ENCODE results near the gene ROBO2. TPM values are rescaled to one million over a fixed set of nuclear protein-coding genes. Genes with fewer than 3 reads are reported as not detected.

Gene ROBO2
- total RNA-seq, 1 donor from 2014 or later: 22.7 TPM

DNA sequence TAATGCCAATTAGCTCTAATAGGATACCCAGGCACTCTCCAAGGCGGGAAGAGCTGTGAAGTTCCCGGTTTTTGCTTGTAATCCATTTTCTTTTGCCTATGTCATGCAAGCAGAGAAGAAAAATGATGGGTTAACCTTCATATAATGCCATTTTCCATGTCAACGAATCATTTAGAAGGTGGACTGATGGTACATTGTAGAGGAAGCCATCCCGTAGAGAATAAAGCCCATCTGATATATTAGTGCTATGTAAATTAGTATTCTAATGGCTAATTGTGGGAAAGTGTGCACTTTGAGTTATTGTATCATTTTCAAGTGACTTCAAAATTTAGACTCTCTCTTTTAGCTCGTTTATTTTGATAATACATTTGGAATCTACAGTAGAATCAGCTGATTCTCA, 509.1 kb downstream of the ROBO2 start:
- H3K9me3 Mint-ChIP-seq: no peaks in the 10 kb centered on the region
- H3K4me3 Mint-ChIP-seq: no peak overlapping the region
- TF ChIP-seq, protein P1, sequence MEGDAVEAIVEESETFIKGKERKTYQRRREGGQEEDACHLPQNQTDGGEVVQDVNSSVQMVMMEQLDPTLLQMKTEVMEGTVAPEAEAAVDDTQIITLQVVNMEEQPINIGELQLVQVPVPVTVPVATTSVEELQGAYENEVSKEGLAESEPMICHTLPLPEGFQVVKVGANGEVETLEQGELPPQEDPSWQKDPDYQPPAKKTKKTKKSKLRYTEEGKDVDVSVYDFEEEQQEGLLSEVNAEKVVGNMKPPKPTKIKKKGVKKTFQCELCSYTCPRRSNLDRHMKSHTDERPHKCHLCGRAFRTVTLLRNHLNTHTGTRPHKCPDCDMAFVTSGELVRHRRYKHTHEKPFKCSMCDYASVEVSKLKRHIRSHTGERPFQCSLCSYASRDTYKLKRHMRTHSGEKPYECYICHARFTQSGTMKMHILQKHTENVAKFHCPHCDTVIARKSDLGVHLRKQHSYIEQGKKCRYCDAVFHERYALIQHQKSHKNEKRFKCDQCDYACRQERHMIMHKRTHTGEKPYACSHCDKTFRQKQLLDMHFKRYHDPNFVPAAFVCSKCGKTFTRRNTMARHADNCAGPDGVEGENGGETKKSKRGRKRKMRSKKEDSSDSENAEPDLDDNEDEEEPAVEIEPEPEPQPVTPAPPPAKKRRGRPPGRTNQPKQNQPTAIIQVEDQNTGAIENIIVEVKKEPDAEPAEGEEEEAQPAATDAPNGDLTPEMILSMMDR (conservative IDR thresholded peaks at IDR 0.05): no peak
- H3K27me3 Mint-ChIP-seq: no peaks in the 10 kb centered on the region
- no peak overlapping the region for H3K27ac Mint-ChIP-seq
- DNase-seq (ENCODE audit: extremely low spot score, unreplicated experiment): no peak
- H3K4me1 Mint-ChIP-seq (ENCODE audit: unreplicated experiment): no peaks in the 10 kb centered on the region
- peaks cover 4% of the 10 kb centered on the region for H3K36me3 Mint-ChIP-seq

DNA sequence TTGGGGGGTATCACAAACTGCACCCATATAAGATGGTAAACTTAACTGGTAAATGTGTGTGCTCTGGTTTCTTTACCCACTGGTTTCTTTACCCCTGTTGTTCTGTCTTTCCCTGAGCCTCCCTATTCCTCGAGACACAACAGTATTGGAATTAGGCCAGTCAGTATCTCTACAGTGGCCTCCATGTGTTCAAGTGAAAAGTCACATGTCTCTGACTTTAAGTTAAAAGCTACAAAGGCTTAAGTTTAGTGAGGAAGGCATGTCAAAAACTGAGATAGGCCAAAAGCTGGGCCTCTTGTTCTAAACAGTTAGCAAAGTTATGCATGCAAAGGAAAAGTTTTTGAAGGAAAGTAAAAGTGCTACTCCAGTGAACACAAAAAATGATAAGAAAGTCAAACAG, 513.3 kb downstream of the ROBO2 start:
- Mint-ChIP-seq H3K36me3 (peaks cover 8% of the 10 kb centered on the region), H3K27me3 (no peaks in the 10 kb centered on the region), H3K9me3 (no peaks in the 10 kb centered on the region), H3K4me3 (no peak overlapping the region), H3K4me1 (ENCODE audit: unreplicated experiment) (no peaks in the 10 kb centered on the region), H3K27ac (no peak overlapping the region)
- no peak for DNase-seq (ENCODE audit: extremely low spot score, unreplicated experiment)
- TF ChIP-seq, protein P1 (conservative IDR thresholded peaks at IDR 0.05): no peak

DNA sequence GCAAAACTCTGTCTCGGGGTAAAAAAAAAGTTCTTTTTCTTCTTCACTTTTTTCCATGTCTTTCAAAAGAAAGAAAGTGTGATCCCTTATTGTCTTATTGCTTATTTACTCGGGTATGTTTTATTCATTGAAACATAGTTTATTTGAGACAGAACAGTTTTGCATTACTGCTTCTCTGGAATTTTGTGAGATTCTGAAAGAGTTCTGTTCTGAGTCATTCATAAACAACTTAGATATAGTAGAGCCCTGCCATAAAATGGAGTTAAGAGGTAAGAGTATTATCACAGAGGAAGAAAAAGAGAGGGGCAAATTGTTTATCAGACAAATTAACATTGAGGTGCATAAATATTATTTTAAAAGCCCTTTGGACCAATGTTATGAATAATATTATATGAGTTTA, 522.2 kb downstream of the ROBO2 start:
- TF ChIP-seq, protein P1 (conservative IDR thresholded peaks at IDR 0.05): no peak
- H3K4me3 Mint-ChIP-seq: no peak overlapping the region
- no peaks in the 10 kb centered on the region for H3K9me3 Mint-ChIP-seq
- no peak for DNase-seq (ENCODE audit: extremely low spot score, unreplicated experiment)
- H3K27me3 Mint-ChIP-seq: no peaks in the 10 kb centered on the region
- peaks cover 7% of the 10 kb centered on the region for H3K4me1 Mint-ChIP-seq (ENCODE audit: unreplicated experiment)
- H3K36me3 Mint-ChIP-seq: no peaks in the 10 kb centered on the region
- no peak overlapping the region for H3K27ac Mint-ChIP-seq

DNA sequence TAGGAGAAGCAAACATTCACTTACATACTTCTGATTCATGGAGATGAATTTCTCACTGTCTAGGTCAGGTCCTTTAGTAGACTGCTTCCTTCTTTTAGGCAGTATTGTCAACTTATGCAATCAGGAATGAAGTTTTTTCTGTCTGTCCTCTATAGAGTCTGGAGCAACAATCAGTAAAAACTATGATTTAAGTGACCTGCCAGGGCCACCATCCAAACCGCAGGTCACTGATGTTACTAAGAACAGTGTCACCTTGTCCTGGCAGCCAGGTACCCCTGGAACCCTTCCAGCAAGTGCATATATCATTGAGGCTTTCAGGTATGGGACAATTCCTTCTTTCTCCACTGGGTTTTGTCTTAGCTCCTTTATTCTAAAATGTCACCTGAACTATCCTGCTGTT, 523.1 kb downstream of the ROBO2 start:
- DNase-seq (ENCODE audit: extremely low spot score, unreplicated experiment): no peak
- no peaks in the 10 kb centered on the region for H3K36me3 Mint-ChIP-seq
- H3K4me3 Mint-ChIP-seq: no peak overlapping the region
- no peaks in the 10 kb centered on the region for H3K9me3 Mint-ChIP-seq
- no peaks in the 10 kb centered on the region for H3K27me3 Mint-ChIP-seq
- TF ChIP-seq, protein P1 (conservative IDR thresholded peaks at IDR 0.05): no peak
- peaks cover 7% of the 10 kb centered on the region for H3K4me1 Mint-ChIP-seq (ENCODE audit: unreplicated experiment)
- H3K27ac Mint-ChIP-seq: no peak overlapping the region

DNA sequence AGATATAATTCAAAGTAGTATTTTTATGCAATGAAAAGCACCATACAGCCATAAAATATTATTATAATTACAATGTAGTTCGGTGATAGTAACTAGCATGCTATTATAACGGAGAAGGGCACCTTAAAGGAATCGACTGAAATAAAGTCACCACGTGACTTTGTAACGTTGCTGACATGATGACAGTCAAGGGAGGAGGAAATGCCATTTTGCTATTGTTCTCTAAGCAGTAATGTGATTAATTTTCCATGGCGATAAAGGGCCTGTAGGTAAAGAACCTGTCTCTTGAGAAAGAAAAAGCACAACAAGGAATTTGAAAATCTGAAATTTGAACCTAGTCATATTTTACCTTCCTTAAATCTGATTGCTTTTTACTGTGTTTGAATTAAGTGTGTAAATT, 526.2 kb downstream of the ROBO2 start:
- peaks cover 8% of the 10 kb centered on the region for H3K36me3 Mint-ChIP-seq
- no peak overlapping the region for H3K4me3 Mint-ChIP-seq
- no peaks in the 10 kb centered on the region for H3K27me3 Mint-ChIP-seq
- no peak overlapping the region for H3K27ac Mint-ChIP-seq
- TF ChIP-seq, protein P1 (conservative IDR thresholded peaks at IDR 0.05): no peak
- H3K4me1 Mint-ChIP-seq (ENCODE audit: unreplicated experiment): peaks cover 7% of the 10 kb centered on the region
- no peak for DNase-seq (ENCODE audit: extremely low spot score, unreplicated experiment)
- peaks cover 9% of the 10 kb centered on the region for H3K9me3 Mint-ChIP-seq

Data from type B pancreatic cell (in vitro differentiated cells).